Superior temporal gyrus (tissue), 1 donor: ENCODE results near the gene UBE2E1.
"Not testable (repeated sequence)": the region's sequence is repeated elsewhere in the genome, so short reads cannot be mapped to it uniquely, and the experiment has no call there.

Experiments used
- DNase-seq: peaks from one replicate; pipeline ENCODE4 v3.0.0-alpha.2; 2016; ENCODE audit errors: extremely low spot score

The UBE2E1 gene

DNA sequence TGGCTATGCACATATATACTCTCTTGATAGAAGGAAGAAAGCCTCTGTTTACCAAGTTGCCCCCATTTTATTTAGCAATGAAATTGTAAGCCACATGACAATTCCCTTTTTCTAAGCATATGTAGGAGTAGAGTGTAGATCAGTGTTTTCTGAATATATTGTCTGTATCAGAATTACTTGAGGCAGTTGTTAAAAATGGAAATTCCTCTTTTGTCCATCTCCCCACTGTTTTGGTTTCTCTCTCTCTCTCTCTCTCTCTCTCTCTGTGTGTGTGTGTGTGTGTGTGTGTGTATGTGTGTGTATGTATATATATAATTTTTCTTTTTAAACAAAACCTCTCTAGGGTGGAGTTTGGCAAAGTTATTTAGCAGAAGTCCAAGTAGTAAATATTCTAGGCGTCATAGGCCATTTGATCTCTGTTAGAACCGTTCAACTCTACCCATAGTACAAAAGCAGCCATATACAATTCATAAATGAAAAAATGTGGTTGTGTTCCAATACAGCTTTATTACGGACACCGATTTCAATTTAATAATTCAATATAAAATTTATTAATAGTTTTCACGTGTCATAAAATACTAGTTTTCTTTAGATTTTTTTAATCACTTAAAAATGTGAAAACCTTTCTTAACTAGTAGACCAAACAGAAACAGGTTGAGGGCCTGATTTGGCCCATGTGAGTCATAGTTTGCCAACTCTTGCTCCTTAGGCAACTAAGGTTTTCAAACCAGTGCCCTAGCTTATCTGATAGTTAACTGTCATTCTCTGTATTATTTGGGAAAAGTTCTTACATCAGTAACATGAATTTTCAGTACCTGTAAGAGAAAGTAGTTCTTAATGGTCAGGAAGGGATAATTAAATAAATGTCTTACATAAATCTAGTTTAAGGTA, 39.8 kb downstream of the UBE2E1 start:
- no peak for DNase-seq

DNA sequence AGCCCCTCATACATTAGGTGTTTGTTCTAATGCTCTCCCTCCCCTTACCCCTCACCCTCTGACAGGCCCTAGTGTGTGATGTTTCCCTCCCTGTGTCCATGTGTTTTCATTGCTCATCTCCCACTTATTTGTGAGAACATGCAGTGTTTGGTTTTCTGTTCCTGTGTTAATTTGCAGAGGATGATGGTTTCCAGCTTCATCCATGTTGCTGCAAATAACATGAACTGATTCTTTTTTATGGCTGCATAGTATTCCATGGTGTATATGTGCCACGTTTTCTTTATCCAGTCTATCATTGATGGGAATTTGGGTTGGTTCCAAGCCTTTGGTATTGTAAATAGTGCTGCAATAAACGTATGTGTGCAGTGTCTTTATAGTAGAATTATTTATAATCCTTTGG, 43.7 kb downstream of the UBE2E1 start:
- DNase-seq, result not testable (repeated sequence)

DNA sequence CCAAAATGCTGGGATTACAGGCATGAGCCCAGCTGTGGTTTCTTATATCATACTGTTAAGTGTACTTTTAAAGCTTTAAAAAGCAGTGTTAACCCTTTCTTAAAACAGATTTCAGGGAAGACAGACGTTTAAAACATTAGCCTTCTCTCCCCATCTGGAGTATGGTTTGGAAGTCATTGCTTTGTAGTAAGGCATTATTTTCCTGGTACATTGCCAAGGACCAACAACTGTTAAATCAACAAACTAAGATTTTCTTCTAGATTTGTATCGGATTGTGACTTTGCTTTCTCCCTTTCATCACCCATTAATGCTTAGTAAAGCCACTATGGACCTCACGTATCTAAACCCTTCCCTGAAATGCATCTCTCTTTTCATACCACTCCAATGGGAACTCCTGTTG, 50.5 kb downstream of the UBE2E1 start:
- no peak for DNase-seq

DNA sequence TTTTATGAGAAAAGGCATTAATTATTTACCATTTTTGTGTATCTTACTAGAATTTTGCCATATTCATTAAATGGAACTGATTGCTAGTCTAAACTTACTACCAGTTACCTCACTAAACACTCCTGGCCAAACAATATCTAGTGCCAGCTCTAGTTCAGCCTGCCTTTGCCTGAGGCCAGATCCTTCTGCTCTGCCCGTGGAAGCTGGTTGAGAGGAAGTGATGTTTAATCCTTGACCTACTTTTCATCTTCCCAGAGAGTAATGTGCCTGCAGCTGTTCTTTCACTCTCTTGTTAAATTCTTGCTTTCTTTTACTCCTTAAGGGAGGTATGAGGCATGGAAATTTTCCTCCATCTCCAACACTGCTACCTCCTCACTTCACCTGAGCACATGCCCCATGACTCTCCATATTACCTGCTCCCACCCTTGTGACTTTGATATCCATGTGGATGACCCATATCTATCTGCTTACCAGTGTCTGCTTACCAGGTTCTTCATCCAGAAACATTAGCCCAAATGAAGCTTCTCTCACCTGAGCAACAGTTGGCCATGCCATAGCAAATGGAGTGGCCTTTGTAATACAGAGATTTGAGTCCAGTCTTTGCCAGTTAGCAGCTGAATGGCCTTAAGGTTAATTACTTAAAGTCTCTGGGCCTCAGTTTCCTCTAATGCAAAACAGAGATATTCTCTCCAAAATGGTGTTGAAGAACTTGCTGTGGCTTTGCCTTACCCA, 53.4 kb downstream of the UBE2E1 start:
- no peak for DNase-seq

DNA sequence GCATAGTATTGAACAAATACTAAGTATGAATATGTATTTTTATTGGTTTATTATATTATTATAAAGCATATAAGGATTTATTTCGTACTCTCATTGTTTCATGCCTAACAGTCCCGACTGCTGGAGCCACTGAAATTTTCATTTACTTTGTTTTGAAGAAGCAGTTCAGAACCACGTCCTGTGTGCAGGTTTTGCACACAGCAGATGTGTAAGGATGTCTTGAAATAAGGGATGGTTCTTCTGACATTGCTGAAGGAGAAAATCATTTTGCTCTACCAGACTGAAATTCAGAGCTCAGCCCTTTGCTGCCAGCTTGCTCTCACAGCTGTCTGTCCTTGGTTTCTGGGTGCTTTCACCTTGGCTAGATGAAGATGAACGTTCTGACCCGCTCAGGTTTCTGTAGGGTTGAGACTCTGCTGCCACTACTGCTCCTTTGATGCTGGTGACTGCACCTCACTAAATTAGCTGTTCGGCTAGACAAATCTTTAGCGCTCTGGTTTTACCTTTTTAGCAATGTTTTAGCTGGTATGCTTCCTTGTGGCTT, 54.2 kb downstream of the UBE2E1 start:
- no peak for DNase-seq

DNA sequence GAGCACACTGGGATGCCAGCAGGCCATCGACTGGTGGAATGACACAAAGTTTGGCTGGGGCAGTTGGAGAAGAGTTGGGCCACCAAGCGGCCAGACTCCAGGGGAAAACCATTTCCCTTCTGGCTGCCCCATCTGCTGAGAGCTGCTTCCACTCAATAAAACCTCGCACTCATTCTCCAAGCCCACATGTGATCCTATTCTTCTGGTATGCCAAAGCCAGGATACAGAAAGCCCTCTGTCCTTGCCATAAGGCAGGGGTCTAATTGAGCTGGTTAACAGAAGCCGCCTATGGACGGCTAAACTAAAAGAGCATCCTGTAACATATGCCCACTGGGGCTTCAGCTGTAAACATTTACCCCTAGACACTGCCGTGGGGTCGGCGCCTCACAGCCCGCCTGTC, 55.9 kb downstream of the UBE2E1 start:
- DNase-seq, result no peak

DNA sequence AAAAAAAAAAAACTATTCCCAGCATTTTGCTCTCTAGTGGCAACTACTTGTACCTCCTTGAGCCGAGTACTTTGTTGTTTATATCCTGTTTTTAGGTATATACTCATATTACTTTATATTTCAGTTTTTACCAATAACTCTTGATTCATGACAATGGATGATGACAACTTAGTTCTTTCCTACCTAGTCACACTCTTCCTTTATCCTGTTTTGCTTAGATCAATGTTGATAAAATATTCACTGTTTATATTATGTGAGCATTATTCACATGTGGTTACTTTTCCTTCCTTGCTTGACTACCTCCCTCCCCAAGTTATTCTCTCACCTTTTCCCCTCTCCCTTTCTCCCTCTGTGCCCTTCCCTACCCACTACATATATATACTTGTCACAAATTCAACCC, 57.3 kb downstream of the UBE2E1 start:
- DNase-seq, result no peak

DNA sequence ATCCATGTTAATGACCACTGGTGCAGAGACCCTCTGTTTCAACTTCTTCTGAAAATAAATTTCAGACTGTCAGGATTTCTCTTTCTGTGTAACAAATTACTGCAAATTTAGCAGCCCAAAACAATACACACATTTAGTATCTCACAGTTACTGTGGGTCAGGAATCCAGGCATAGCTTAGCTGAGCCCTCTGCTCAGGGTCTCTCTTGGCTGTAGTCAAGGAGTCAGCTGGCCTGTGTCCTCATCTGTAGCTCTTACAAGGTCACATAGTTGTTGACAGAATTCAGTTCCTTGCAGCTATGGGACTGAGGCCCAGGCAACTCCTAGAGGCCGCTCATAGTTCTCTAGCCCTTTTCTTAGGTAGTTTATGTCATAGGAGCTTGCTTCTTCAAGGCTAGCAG, 59.2 kb downstream of the UBE2E1 start:
- DNase-seq, result no peak

DNA sequence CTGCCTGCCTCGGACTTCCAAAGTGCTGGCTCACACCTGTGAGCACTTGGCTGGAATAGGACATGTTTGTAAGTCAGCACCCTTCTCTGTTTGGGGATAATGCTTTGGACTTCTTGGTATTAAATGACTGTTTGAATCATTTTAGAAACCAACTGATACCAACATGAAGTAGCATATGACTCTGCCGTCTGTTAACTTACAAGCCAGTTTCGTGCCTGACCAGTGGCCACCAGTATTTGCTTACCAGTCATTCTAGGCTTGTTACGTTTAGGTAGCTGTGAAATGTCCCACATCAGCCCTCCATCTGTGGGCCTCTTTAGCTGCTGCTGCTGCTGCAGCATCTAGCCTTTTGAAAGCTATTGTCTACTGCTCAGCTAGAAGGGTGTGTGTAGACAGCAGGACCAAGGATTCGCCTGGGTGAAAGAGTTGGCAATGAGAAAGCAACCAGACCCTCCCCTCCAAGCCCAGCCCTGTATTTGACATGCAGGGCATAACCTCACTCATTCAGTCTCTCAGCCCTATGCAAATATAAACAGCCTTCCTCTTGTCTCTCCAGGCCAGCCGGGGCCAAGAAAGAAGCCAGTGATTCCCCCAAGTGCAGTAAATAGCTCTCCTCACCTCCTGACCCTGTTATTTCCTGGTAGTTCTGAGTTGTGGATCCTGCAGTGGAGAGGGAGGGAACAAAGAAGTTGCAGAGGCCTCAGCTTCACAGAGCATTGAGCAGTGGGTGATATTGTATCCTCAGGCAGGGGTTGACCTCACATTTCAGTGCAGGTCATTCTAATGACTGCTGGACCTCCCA, 60.0 kb downstream of the UBE2E1 start:
- peak; percentile 71 for DNase-seq

DNA sequence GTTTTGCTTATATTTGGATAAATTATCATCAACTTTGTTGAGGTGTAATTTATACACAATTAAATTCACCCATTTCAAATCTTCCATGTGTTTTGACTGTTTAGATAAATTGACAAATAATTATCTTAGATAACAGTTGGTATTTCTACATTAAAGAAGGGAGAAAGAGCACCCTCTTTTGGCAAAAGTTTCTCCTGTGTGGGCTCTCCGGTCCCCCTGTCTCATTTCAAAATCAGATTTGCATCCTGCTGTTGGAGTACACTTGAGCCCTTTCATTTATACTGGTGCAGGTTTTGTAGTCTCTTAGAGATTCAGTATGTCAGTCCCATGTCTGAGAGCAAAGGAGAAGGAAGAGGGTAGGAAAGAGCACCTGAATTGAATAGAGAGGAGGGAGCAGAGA, 61.6 kb downstream of the UBE2E1 start:
- DNase-seq, result no peak

DNA sequence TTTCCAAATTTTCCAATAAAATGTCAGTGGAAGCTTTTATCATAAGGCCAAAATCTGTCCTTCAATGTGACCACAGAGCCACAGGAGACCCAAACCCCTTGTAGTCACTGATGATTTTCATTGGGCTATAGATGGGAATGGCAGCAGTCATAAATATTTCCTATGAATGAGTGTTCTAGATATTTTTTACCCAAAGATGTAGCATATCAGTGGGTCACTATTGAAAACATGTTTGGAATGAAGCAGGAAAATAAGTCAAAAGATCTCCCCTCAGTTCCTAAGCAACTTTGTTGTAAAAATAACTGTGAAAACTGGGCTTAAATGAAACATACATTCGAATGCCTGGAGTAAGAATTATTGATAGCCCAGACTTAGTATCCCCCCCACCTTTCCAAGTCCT, 62.1 kb downstream of the UBE2E1 start:
- DNase-seq, result no peak

DNA sequence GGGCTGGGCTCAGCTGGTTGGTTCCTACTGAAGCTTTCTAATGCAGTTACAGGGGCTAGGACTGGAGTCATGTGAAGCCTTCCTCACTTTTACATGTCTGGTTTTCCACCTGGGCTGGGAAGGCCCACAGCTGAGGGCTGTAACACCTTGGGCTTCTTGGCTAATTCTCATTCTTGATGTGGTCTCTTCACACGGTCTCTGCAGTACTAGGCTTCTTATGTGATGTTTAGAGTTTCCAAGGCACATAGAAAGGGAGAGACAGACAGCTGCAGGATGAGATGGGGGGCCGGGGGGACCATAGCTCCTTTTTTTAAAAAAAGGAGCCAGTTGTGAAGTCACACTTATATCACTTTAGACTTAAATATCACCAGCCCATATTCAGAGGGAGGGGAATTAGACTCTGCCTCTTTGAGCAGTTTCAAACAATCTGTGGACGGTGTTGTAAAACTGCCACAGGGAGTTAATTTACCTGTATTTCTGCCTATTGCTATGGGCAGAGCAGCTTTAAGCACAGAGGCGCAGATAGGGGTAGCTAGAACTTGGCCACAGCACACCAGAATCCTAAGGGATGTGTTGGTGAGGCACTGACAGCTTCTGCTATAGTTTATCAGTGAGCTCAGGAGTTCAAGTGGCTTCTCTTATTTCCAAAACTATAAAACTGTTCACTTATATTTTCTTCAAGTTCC, 64.4 kb downstream of the UBE2E1 start:
- no peak for DNase-seq

DNA sequence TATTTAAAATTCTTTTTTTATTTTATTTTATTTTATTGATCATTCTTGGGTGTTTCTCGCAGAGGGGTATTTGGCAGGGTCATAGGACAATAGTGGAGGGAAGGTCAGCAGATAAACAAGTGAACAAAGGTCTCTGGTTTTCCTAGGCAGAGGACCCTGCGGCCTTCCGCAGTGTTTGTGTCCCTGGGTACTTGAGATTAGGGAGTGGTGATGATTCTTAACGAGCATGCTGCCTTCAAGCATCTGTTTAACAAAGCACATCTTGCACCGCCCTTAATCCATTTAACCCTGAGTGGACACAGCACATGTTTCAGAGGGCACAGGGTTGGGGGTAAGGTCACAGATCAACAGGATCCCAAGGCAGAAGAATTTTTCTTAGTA, 64.9 kb downstream of the UBE2E1 start:
- DNase-seq, result not testable (repeated sequence)

DNA sequence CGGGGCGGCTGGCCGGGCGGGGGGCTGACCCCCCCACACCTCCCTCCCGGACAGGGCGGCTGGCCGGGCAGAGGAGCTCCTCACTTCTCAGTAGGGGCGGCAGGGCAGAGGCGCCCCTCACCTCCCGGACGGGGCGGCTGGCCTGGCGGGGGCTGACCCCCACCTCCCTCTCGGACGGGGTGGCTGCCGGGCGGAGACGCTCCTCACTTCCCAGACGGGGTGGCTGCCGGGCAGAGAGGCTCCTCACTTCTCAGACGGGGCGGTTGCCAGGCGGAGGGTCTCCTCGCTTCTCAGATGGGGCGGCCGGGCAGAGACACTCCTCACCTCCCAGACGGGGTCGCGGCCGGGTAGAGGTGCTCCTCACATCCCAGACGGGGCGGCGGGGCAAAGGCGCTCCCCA, 65.6 kb downstream of the UBE2E1 start:
- not testable (repeated sequence) for DNase-seq

DNA sequence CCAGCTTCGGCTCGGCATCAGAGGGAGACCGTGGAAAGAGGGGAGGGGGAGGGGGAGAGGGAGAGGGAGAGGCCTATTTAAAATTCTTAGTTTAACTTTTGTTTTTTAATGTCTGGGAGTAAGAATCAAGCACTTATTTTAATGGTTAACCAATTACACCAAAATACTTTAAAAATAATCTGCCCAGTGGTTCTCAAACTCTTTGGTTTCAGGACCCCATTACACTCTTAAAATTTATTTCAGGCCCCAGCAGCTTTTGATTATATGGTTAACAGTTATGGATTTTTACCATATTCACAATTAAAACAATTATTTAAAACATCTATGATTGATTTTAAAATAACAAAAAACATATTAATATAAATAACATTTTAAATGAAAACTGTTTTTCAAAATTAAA, 66.6 kb downstream of the UBE2E1 start:
- DNase-seq, result no peak

DNA sequence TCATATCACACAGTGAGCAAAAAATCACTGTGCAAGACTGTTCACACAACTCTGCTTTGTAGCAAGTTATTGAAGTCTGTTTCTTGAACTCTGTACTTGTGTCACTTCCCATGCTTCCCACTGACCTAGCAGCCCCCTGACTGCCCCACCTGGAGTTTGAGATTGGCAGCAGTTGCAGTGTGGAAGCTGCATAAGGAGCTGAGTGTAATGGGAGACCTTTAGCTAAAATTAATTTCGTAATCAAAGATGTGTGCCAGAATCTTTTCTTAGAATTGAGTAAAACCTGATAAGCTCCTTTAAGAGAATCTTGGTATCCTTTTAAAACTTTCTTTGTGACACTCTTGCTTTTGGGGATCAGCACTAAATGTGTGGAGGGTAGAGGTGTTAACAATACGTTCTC, 68.2 kb downstream of the UBE2E1 start:
- peak; percentile 5 for DNase-seq

DNA sequence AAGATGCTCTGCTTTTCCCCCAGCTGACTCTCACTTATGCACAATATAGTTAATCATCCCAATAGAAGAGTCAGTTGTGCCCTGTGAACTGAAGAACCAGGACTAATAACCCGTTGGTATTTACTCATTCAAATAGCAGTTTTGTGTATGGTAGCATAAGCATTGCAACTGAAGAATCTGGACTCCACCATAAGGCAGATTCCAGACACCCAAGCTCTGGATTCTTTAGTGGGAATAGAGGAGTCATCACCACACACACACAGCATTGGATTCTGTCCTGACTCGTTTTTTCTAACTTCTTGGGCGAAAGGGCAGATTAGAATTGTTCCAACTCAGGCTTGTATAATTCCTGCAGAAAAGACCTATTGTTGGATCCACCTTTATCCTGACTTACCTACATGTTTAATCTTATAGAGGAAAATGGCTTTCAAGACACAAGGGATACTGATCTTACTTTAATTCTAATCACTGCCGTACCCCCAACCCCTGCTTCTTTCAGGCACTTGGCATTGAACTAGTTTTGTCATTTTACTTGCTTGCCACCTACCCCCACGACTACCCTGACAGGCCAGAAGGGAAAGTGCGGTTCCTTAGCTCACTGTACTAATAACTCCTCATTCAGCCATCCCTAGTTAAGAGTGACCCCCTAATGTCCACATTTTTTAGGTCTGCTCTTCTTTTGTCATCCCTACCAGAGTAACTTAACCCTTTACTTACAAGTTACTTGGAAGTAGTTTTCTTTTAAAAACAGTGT, 68.8 kb downstream of the UBE2E1 start:
- DNase-seq, result no peak

DNA sequence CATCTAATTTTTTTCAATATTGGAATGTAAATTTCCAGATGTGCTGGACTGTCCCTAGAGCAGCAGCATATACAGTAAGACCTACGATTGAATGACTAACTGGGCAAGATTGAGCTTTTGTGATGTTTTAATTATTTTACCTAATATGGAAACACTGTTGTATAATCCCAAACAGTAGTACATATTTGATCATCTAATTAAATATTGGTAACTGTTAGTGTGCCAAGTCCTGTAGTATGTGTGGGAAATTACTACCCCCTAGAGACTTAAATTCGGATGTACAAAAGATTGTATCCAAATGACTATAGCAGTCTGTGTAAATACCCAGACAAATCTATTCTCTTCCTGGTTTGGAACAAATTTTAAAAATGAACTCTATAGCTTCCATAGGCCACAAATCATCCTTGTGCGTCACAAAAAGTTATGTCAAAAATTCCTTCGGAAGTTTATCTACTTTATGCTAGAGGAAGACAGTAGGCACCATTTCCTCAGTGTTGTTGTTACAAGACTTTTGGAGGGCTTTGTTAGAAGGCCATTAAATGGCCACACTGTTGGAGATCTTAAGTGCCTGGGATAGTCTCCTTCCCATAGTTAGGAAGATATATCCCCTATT, 69.5 kb downstream of the UBE2E1 start:
- no peak for DNase-seq

DNA sequence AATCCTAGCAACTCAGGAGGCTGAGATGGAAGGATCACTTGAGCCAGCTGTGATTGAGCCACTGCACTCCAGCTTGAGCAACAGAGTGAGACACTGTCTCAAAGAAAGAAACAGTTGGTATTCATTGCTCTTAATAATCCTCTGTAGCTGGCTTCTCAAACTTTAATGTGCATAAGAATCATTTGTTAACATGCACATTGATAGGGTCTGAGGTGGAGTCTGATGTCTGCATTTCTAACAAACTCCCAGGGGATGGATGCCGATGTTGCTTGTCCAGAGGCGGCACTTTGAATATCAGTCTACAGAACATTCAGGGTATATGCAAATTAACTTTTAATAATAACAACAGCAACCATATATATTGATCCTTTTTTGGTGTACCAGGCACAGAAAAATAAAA, 71.2 kb downstream of the UBE2E1 start:
- no peak for DNase-seq

DNA sequence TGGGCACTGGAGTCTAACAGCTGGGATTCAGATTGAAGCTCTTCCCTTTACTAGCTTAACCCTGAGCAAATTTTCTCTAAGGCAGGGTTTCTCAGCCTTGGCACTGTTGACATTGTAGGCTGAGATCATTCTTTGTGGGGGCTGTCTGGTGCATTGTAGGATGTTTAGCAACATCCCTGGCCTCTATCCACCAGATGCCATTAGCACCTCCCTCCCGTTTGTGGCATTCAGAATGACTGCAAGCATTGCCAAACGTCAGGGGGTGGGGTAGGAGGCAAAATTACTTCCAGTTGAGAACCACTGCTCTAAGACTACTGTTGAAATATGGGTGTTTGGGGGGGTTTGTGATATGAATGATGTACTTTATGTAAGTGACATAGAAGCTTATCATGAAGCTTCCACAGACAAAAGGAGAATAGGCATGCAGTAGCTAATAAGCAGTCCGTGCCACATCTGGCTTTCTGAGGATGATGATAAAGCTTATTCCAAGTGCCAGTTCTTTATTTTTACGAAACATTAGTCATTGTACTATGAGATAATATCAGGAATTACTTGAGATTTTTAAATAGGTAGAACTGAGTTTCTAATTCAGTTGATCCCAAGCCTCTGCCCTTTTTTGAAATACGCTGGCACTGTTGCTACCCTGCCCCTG, 71.7 kb downstream of the UBE2E1 start:
- DNase-seq, result no peak
